KMS-11 (cell line): ENCODE results near the gene SSUH2.

Experiments used
- H2AFZ ChIP-seq: fragments of 200-600 bp; sonication (generic); 2 replicates; pipeline ENCODE4 v1.6.1; 2016; ENCODE audit warnings: antibody characterized with exemption, mixed run types, low read depth
- H3K27ac ChIP-seq: fragments of 200-600 bp; sonication (generic); 2 replicates; pipeline ENCODE4 v1.6.1; 2016; ENCODE audit warnings: mild to moderate bottlenecking, mixed run types
- H3K27me3 ChIP-seq: fragments of 200-600 bp; sonication (generic); 2 replicates; pipeline ENCODE4 v1.6.1; 2017; ENCODE audit warnings: mild to moderate bottlenecking, low read depth, mixed run types, moderate library complexity; ENCODE audit not compliant: insufficient read depth
- H3K36me3 ChIP-seq: fragments of 200-600 bp; sonication (generic); 2 replicates; pipeline ENCODE4 v1.6.1; 2017; ENCODE audit warnings: mild to moderate bottlenecking, mixed run types; ENCODE audit not compliant: insufficient read depth
- H3K4me1 ChIP-seq: fragments of 200-600 bp; sonication (generic); 2 replicates; pipeline ENCODE4 v1.6.1; 2016; ENCODE audit warnings: mild to moderate bottlenecking, low read depth, mixed run types; ENCODE audit not compliant: poor library complexity, severe bottlenecking
- H3K4me2 ChIP-seq: fragments of 200-600 bp; sonication (generic); 2 replicates; pipeline ENCODE4 v1.7.0; 2016; ENCODE audit warnings: mild to moderate bottlenecking, mixed run types
- H3K4me3 ChIP-seq: fragments of 200-600 bp; sonication (generic); IDR thresholded peaks from 2 replicates; pipeline ENCODE4 v1.6.1; 2017; ENCODE audit warnings: low read depth, low read length, mixed read lengths; ENCODE audit not compliant: insufficient read depth
- H3K79me2 ChIP-seq: fragments of 200-600 bp; sonication (generic); 2 replicates; pipeline ENCODE4 v1.6.1; 2016; ENCODE audit warnings: low read depth, mixed run types; ENCODE audit not compliant: insufficient read depth
- H3K9ac ChIP-seq: fragments of 200-600 bp; sonication (generic); 2 replicates; pipeline ENCODE4 v1.6.1; 2016; ENCODE audit warnings: mild to moderate bottlenecking, mixed run types
- H4K20me1 ChIP-seq: fragments of 200-600 bp; sonication (generic); 2 replicates; pipeline ENCODE4 v1.6.1; 2016; ENCODE audit warnings: mild to moderate bottlenecking, mixed run types; ENCODE audit not compliant: insufficient read depth
- TF ChIP-seq, protein P1 (sequence below): fragments of 200-600 bp; sonication (generic); conservative IDR thresholded peaks from 2 replicates; pipeline ENCODE4 v1.6.1; 2017; ENCODE audit warnings: low read depth, mild to moderate bottlenecking, antibody characterized with exemption, low read length, moderate library complexity, mixed read lengths

SSUH2 gene

GRCh38 chr3:8578282-8578681 is 66.3 kb downstream of the SSUH2 start:
- no peaks in the 10 kb centered on the region for H3K27me3 ChIP-seq
- H3K79me2 ChIP-seq = no peaks in the 10 kb centered on the region

DNA sequence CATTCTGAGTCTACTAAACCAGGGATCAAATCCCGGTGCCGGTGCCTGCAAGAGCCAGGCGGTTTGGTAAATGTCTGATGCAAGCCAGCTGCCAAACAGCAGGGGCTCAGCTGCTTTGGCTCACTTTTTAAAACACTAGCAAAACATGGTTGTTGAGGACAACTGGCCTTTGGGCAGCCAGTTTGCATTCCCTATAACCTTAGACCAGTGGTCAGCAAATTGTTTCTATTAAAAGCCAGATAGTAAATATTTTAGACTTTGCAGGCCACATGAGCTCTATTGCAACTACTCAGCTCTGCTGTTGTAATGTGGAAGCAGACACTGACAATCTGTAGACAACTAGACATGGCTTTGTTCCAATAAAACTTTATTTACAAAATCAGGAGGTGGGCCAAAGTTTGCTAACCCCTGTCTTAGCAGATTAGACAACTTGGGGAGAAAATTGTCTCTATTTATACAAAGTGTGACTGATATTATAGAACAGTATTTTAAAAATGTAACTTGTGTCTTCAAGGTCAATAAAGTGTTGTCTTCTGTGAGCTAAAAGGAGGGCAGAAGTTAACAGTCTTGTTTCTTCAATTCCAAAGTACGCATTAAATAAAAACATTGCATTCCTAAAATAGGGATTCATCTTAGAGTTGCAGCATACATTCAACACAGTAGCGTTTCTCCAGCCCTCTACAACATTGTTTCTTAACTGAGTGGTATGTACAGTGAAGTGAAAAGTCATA is 67.6 kb downstream of the SSUH2 start:
- Histone ChIP-seq H2AFZ (no peak overlapping the region), H3K9ac (no peak overlapping the region), H3K4me2 (no peak overlapping the region), H3K27me3 (no peaks in the 10 kb centered on the region), H3K36me3 (no peaks in the 10 kb centered on the region), H3K4me3 (no peak overlapping the region), H3K79me2 (no peaks in the 10 kb centered on the region), H3K27ac (no peak overlapping the region), H4K20me1 (no peaks in the 10 kb centered on the region), H3K4me1 (peaks cover 42% of the 10 kb centered on the region)
- TF ChIP-seq, protein P1, sequence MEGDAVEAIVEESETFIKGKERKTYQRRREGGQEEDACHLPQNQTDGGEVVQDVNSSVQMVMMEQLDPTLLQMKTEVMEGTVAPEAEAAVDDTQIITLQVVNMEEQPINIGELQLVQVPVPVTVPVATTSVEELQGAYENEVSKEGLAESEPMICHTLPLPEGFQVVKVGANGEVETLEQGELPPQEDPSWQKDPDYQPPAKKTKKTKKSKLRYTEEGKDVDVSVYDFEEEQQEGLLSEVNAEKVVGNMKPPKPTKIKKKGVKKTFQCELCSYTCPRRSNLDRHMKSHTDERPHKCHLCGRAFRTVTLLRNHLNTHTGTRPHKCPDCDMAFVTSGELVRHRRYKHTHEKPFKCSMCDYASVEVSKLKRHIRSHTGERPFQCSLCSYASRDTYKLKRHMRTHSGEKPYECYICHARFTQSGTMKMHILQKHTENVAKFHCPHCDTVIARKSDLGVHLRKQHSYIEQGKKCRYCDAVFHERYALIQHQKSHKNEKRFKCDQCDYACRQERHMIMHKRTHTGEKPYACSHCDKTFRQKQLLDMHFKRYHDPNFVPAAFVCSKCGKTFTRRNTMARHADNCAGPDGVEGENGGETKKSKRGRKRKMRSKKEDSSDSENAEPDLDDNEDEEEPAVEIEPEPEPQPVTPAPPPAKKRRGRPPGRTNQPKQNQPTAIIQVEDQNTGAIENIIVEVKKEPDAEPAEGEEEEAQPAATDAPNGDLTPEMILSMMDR = no peak

More at GRCh38 chr3:8578282-8578681, 66.3 kb downstream of the SSUH2 start:
- peak overlapping the region; percentile 70; the same call in 1 of the 2 replicates for H3K4me2 ChIP-seq
- no peak overlapping the region for H3K4me3 ChIP-seq
- H3K9ac ChIP-seq = peak overlapping the region; percentile 5; the same call in 1 of the 2 replicates
- peak overlapping the region; percentile 65; the same call in 1 of the 2 replicates for H2AFZ ChIP-seq
- TF ChIP-seq, protein P1 = no peak
- H3K36me3 ChIP-seq = no peaks in the 10 kb centered on the region
- peak overlapping the region; percentile 84 for H3K27ac ChIP-seq
- H4K20me1 ChIP-seq = no peaks in the 10 kb centered on the region
- peaks cover 41% of the 10 kb centered on the region for H3K4me1 ChIP-seq

DNA sequence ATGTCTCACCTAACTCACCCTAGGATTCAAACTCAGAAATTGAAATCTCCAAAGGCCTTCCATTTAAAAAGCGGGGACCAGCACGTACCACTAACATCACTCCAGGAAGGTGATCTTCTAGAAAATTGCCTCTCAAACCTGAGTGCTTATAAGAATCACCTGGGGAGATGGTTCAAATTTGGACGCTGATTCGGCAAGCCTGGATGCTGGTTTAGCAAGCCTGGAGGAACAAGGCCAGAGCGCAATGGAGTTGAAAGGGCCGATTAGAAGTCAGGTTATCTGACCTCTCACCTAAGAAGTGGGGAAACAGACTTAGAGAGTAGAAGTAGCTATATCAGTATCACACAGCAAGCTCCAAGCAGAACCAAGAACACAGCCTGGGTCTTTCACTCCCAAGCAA is 68.2 kb downstream of the SSUH2 start:
- Histone ChIP-seq H3K27ac (no peak overlapping the region), H3K4me3 (no peak overlapping the region), H4K20me1 (no peaks in the 10 kb centered on the region), H3K79me2 (no peaks in the 10 kb centered on the region), H3K27me3 (no peaks in the 10 kb centered on the region), H2AFZ (no peak overlapping the region), H3K4me2 (no peak overlapping the region), H3K4me1 (peaks cover 42% of the 10 kb centered on the region), H3K9ac (no peak overlapping the region), H3K36me3 (no peaks in the 10 kb centered on the region)
- TF ChIP-seq, protein P1 = no peak

- H3K27me3 ChIP-seq = no peaks in the 10 kb centered on the region
- peaks cover 37% of the 10 kb centered on the region for H3K4me1 ChIP-seq
- no peaks in the 10 kb centered on the region for H3K36me3 ChIP-seq
- no peak overlapping the region for H3K27ac ChIP-seq
- TF ChIP-seq, protein P1 = no peak
- no peaks in the 10 kb centered on the region for H3K79me2 ChIP-seq
- no peak overlapping the region for H3K4me2 ChIP-seq
- no peak overlapping the region for H3K9ac ChIP-seq
- no peak overlapping the region for H3K4me3 ChIP-seq
- no peak overlapping the region for H2AFZ ChIP-seq
- no peaks in the 10 kb centered on the region for H4K20me1 ChIP-seq
Observed at GRCh38 chr3:8575364-8576104, 69.1 kb downstream of the SSUH2 start.
